GM10847 (cell line): ENCODE results near the gene NUAK1.

Experiments
- POLR2A ChIP-seq: IDR thresholded peaks from 2 replicates; pipeline ENCODE4 v1.6.1; 2011; ENCODE audit not compliant: insufficient read length; ENCODE audit errors: extremely low read depth

Gene NUAK1

GRCh38 chr12:106086696-106087095, 52.1 kb downstream of the NUAK1 start:
- TF ChIP-seq POLR2A: no peak

GRCh38 chr12:106085213-106085612, 53.5 kb downstream of the NUAK1 start:
- TF ChIP-seq POLR2A: no peak

GRCh38 chr12:106084759-106085158, 54.0 kb downstream of the NUAK1 start:
- no peak for TF ChIP-seq POLR2A

GRCh38 chr12:106084014-106084671, 54.6 kb downstream of the NUAK1 start:
- no peak for TF ChIP-seq POLR2A

- TF ChIP-seq POLR2A: no peak
Observed at GRCh38 chr12:106082216-106083175, 56.3 kb downstream of the NUAK1 start.

GRCh38 chr12:106081606-106082005, 57.1 kb downstream of the NUAK1 start:
- TF ChIP-seq POLR2A: no peak

GRCh38 chr12:106080791-106081170, 58.0 kb downstream of the NUAK1 start:
- no peak for TF ChIP-seq POLR2A

GRCh38 chr12:106080041-106080790, 58.5 kb downstream of the NUAK1 start:
- TF ChIP-seq POLR2A: no peak

GRCh38 chr12:106079148-106079738, 59.5 kb downstream of the NUAK1 start:
- no peak for TF ChIP-seq POLR2A

GRCh38 chr12:106078358-106079010, 60.3 kb downstream of the NUAK1 start:
- TF ChIP-seq POLR2A: no peak

- TF ChIP-seq POLR2A: no peak
Observed at GRCh38 chr12:106074706-106075392, 63.9 kb downstream of the NUAK1 start.

GRCh38 chr12:106074361-106074705, 64.4 kb downstream of the NUAK1 start:
- no peak for TF ChIP-seq POLR2A

- no peak for TF ChIP-seq POLR2A
Observed at GRCh38 chr12:106073179-106073578, 65.6 kb downstream of the NUAK1 start.

- no peak for TF ChIP-seq POLR2A
Observed at GRCh38 chr12:106072751-106073150, 66.0 kb downstream of the NUAK1 start.

- no peak for TF ChIP-seq POLR2A
Observed at GRCh38 chr12:106071686-106072085, 67.1 kb downstream of the NUAK1 start.

- TF ChIP-seq POLR2A: no peak
Observed at GRCh38 chr12:106070611-106071010, 68.1 kb downstream of the NUAK1 start.
